HUES6 (cell line): ENCODE measurements around the gene SEC61B.

Source experiments
- H3K27ac ChIP-seq: 2 replicates; pipeline ENCODE4 v1.7.0; 2013; ENCODE audit warnings: low read depth, mild to moderate bottlenecking, low read length, inconsistent platforms
- H3K27me3 ChIP-seq: 2 replicates; pipeline ENCODE4 v1.6.1; 2013; ENCODE audit warnings: low read length; ENCODE audit not compliant: control insufficient read depth, insufficient read depth
- H3K36me3 ChIP-seq: 2 replicates; pipeline ENCODE4 v1.6.1; 2013; ENCODE audit warnings: low read length; ENCODE audit not compliant: control insufficient read depth, insufficient read depth
- H3K4me1 ChIP-seq: 2 replicates; pipeline ENCODE4 v1.6.1; 2013; ENCODE audit warnings: low read length; ENCODE audit not compliant: control insufficient read depth, insufficient read depth
- H3K4me3 ChIP-seq: 2 replicates; pipeline ENCODE4 v1.5.1; 2013; ENCODE audit warnings: low read depth, low read length
- H3K9ac ChIP-seq: one replicate; pipeline ENCODE4 v1.6.1; 2013; ENCODE audit warnings: mild to moderate bottlenecking, low read length
- H3K9me3 ChIP-seq: 2 replicates; pipeline ENCODE4 v1.6.1; 2013; ENCODE audit warnings: low read depth, low read length; ENCODE audit not compliant: control insufficient read depth, insufficient read depth

The SEC61B gene

GRCh38 chr9:99220011-99220410 lies 2.1 kb upstream of the SEC61B start:
- H3K4me1 ChIP-seq = 0 out of 2 replicates have a peak, but pooled peaks cover 7% of the 10 kb centered on the region
- H3K9ac ChIP-seq = no peak overlapping the region
- H3K27me3 ChIP-seq = no peaks in the 10 kb centered on the region
- peaks cover 36% of the 10 kb centered on the region for H3K36me3 ChIP-seq
- no peaks in the 10 kb centered on the region for H3K9me3 ChIP-seq
- H3K27ac ChIP-seq = no peak overlapping the region
- peak overlapping the region; percentile 36 for H3K4me3 ChIP-seq

- Histone ChIP-seq H3K4me3 (peak overlapping the region; percentile 98), H3K9ac (peak overlapping the region; percentile 98), H3K27ac (peak overlapping the region; percentile 99), H3K9me3 (no peaks in the 10 kb centered on the region), H3K27me3 (no peaks in the 10 kb centered on the region), H3K4me1 (0 out of 2 replicates have a peak, but pooled peaks cover 7% of the 10 kb centered on the region), H3K36me3 (peaks cover 40% of the 10 kb centered on the region)
These were observed 839 bp upstream of the SEC61B start for GRCh38 chr9:99221266-99221620.

GRCh38 chr9:99222416-99223270 lies 561 bp downstream of the SEC61B start:
- Histone ChIP-seq H3K9ac (peak overlapping the region; percentile 98), H3K27me3 (no peaks in the 10 kb centered on the region), H3K36me3 (peaks cover 42% of the 10 kb centered on the region), H3K4me1 (0 out of 2 replicates have a peak, but pooled peaks cover 7% of the 10 kb centered on the region), H3K4me3 (peak overlapping the region; percentile 98), H3K27ac (peak overlapping the region; percentile 99), H3K9me3 (no peaks in the 10 kb centered on the region)

GRCh38 chr9:99224445-99224844 lies 2.4 kb downstream of the SEC61B start:
- H3K27ac ChIP-seq = no peak overlapping the region
- H3K4me3 ChIP-seq = no peak overlapping the region
- peaks cover 46% of the 10 kb centered on the region for H3K36me3 ChIP-seq
- H3K4me1 ChIP-seq = 0 out of 2 replicates have a peak, but pooled peaks cover 7% of the 10 kb centered on the region
- H3K9ac ChIP-seq = no peak overlapping the region
- H3K9me3 ChIP-seq = no peaks in the 10 kb centered on the region
- H3K27me3 ChIP-seq = no peaks in the 10 kb centered on the region

- Histone ChIP-seq H3K27ac (no peak overlapping the region), H3K9ac (no peak overlapping the region), H3K36me3 (peaks cover 59% of the 10 kb centered on the region), H3K4me1 (no peaks in the 10 kb centered on the region), H3K9me3 (no peaks in the 10 kb centered on the region), H3K27me3 (no peaks in the 10 kb centered on the region), H3K4me3 (no peak overlapping the region)
These were observed 4.0 kb downstream of the SEC61B start for GRCh38 chr9:99226054-99226453.

GRCh38 chr9:99230206-99230605 lies 8.1 kb downstream of the SEC61B start:
- Histone ChIP-seq H3K4me1 (no peaks in the 10 kb centered on the region), H3K27me3 (no peaks in the 10 kb centered on the region), H3K9ac (no peak overlapping the region), H3K27ac (no peak overlapping the region), H3K9me3 (no peaks in the 10 kb centered on the region), H3K36me3 (peaks cover 57% of the 10 kb centered on the region), H3K4me3 (no peak overlapping the region)

GRCh38 chr9:99231711-99232110 lies 9.6 kb downstream of the SEC61B start:
- no peak overlapping the region for H3K4me3 ChIP-seq
- peaks cover 46% of the 10 kb centered on the region for H3K36me3 ChIP-seq
- H3K27me3 ChIP-seq = no peaks in the 10 kb centered on the region
- no peak overlapping the region for H3K9ac ChIP-seq
- no peak overlapping the region for H3K27ac ChIP-seq
- no peaks in the 10 kb centered on the region for H3K4me1 ChIP-seq
- H3K9me3 ChIP-seq = no peaks in the 10 kb centered on the region

GRCh38 chr9:99234618-99235017 lies 12.5 kb downstream of the SEC61B start:
- Histone ChIP-seq H3K27me3 (no peaks in the 10 kb centered on the region), H3K4me3 (no peak overlapping the region), H3K27ac (no peak overlapping the region), H3K4me1 (no peaks in the 10 kb centered on the region), H3K9ac (no peak overlapping the region), H3K36me3 (peaks cover 26% of the 10 kb centered on the region), H3K9me3 (no peaks in the 10 kb centered on the region)

GRCh38 chr9:99235069-99235468 lies 13.0 kb downstream of the SEC61B start:
- no peaks in the 10 kb centered on the region for H3K9me3 ChIP-seq
- no peak overlapping the region for H3K9ac ChIP-seq
- H3K27me3 ChIP-seq = no peaks in the 10 kb centered on the region
- no peak overlapping the region for H3K27ac ChIP-seq
- H3K4me3 ChIP-seq = no peak overlapping the region
- no peaks in the 10 kb centered on the region for H3K4me1 ChIP-seq
- peaks cover 23% of the 10 kb centered on the region for H3K36me3 ChIP-seq

- H3K27me3 ChIP-seq = no peaks in the 10 kb centered on the region
- no peak overlapping the region for H3K27ac ChIP-seq
- no peak overlapping the region for H3K4me3 ChIP-seq
- no peaks in the 10 kb centered on the region for H3K9me3 ChIP-seq
- H3K9ac ChIP-seq = no peak overlapping the region
- H3K36me3 ChIP-seq = peaks cover 13% of the 10 kb centered on the region
- H3K4me1 ChIP-seq = no peaks in the 10 kb centered on the region
These were observed 14.0 kb downstream of the SEC61B start for GRCh38 chr9:99235926-99236634.

- H3K9ac ChIP-seq = no peak overlapping the region
- peaks cover 10% of the 10 kb centered on the region for H3K36me3 ChIP-seq
- H3K4me3 ChIP-seq = no peak overlapping the region
- no peaks in the 10 kb centered on the region for H3K4me1 ChIP-seq
- H3K9me3 ChIP-seq = no peaks in the 10 kb centered on the region
- no peaks in the 10 kb centered on the region for H3K27me3 ChIP-seq
- H3K27ac ChIP-seq = no peak overlapping the region
These were observed 15.3 kb downstream of the SEC61B start for GRCh38 chr9:99237356-99237755.
